Activated naive CD4-positive, alpha-beta T cell treated with anti-CD3 and anti-CD28 coated beads for 36 hours (primary cell): ENCODE measurements around the gene ARVCF. TPM values are rescaled to one million over a fixed set of nuclear protein-coding genes. Genes with fewer than 3 reads are reported as not detected.

Experiments
- CTCF ChIA-PET: fragments of 350-600 bp; sonication (Branson Sonifier 250); formaldehyde crosslinking; loops from one replicate; lab custom pipeline; 2021; ENCODE audit warnings: antibody characterized with exemption; lab: Charles Lee
- DNase-seq: peaks from one replicate; pipeline ENCODE4 v3.0.0-alpha.2; 2020
- H3K27ac Mint-ChIP-seq: one replicate; pipeline ENCODE4 v1.8.0; 2021; ENCODE audit warnings: mild to moderate bottlenecking, mixed read lengths
- H3K27me3 Mint-ChIP-seq: one replicate; pipeline ENCODE4 v1.8.0; 2021; ENCODE audit warnings: low read depth, mixed read lengths
- H3K36me3 Mint-ChIP-seq: one replicate; pipeline ENCODE4 v1.8.0; 2021; ENCODE audit warnings: low read depth, mixed read lengths
- H3K4me1 Mint-ChIP-seq: one replicate; pipeline ENCODE4 v1.8.0; 2021; ENCODE audit warnings: low read depth, mixed read lengths
- H3K4me3 Mint-ChIP-seq: one replicate; pipeline ENCODE4 v1.8.0; 2021; ENCODE audit warnings: mild to moderate bottlenecking, moderate library complexity, mixed read lengths
- H3K9me3 Mint-ChIP-seq: one replicate; pipeline ENCODE4 v1.8.0; 2021; ENCODE audit warnings: mixed read lengths
- intact Hi-C: fragments of 100-400 bp; cut with micrococcal nuclease; formaldehyde crosslinking; loops from one replicate; pipeline ENCODE4 v1.15.1; 2023
- total RNA-seq, 2 experiments: library from RNA; stranded (reverse); gene quantifications; one replicate each; pipeline ENCODE4 v1.2.3, GENCODE V29; 2021

ARVCF gene
- total RNA-seq, 2 experiments from 2014 or later, result 2.0 to 2.6 TPM

DNA sequence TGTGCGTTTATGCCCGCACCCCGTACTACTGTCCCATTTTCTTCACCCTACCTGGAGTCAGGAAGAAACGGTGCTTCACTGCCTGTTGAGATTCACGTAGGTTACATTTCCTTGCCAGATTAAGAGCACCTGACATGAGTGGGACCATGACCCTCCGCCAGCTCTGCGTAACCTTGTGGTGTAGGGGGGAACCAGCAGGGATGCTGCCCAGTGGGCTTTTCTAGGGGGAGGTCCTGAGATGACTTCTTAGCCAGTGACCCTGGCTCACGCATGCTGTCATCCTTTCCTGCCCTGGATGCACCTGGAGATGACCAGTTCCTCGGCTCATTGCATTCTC is 967 bp upstream of the ARVCF start:
- intact Hi-C loops, result no loop called here
- Mint-ChIP-seq H3K27ac (no peak overlapping the region), H3K36me3 (no peaks in the 10 kb centered on the region), H3K4me3 (peak overlapping the region; percentile 84), H3K4me1 (peaks cover 23% of the 10 kb centered on the region), H3K27me3 (peaks cover 11% of the 10 kb centered on the region), H3K9me3 (no peaks in the 10 kb centered on the region)
- DNase-seq, result peak; percentile 1
- CTCF ChIA-PET, result interaction anchor here (1.0 kb wide), 1 partner anchor 48 kb away, joined by 3 read pairs; no protein-coding TSS in a partner anchor

DNA sequence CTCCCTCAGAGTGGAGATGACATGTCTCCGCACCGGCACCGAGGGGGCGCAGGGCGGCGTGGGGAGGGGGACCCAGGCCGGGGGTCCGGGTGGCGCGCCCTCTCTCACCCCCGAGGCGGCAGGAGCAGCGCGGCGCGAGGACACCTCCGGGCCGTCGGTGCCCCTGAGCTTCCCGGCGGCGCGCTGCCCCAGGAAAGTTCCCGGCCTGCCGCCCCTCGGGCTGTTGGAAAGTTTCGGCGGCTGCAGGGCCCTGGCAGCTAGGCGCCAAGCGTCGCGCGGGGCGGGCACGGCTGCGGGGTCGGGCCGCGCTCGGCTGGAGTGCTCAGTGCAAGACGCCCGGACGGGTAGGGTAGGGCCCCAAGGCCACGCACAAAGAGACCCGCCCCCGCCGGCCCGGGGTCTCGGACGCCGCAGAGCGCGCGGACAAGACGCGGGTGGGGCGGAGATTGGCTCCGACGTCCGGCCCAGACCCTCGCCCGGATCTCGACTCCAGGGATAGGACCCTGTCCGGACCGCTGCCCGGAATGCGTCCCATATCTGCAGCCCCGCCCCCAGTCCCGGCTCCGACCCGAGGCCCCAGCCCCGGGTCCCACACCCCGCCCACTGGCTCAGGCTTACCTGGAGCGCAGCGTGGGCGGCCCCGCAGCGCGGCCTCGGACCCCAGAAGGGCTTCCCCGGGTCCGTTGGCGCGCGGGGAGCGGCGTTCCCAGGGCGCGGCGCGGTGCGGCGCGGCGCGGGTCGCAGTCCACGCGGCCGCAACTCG is 471 bp downstream of the ARVCF start:
- intact Hi-C loops, result loop anchor here (1.0 kb wide), 2 partner anchors 21 to 101 kb away; partner anchors contain the start of gene TRMT2A
- Mint-ChIP-seq H3K9me3 (no peaks in the 10 kb centered on the region), H3K27ac (no peak overlapping the region), H3K4me3 (no peak overlapping the region), H3K36me3 (no peaks in the 10 kb centered on the region), H3K4me1 (peaks cover 14% of the 10 kb centered on the region), H3K27me3 (peaks cover 11% of the 10 kb centered on the region)
- CTCF ChIA-PET, result interaction anchor here (0.8 to 3.6 kb wide), 4 partner anchors 46 to 285 kb away, joined by 3 to 13 read pairs (median 4); no protein-coding TSS in a partner anchor
- DNase-seq, result no peak

DNA sequence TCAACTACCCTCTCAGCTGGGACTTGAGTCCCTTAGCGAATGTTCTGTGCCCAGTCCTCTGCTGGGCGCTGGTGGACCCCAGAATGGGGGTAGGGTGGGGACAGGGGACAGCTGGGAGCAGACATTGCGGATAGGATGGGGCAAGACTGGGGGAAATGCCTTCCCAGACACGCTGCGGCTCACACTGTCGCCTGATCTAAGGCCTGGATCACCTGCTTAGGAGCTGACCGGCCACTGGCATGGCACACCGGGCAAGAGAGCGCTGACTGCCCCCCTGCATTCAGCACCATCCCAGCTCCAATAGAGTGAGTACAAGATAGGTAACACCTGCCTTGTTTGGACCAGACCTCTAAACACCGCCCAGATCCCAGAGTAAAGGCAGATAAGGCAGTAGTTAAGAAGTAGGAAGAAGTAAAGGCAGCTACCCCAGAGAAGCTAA is 1.4 kb downstream of the ARVCF start:
- DNase-seq, result no peak
- intact Hi-C loops, result no loop called here
- peak overlapping the region; percentile 50 for H3K4me3 Mint-ChIP-seq
- H3K9me3 Mint-ChIP-seq, result no peaks in the 10 kb centered on the region
- no peak overlapping the region for H3K27ac Mint-ChIP-seq
- peaks cover 10% of the 10 kb centered on the region for H3K4me1 Mint-ChIP-seq
- peaks cover 11% of the 10 kb centered on the region for H3K27me3 Mint-ChIP-seq
- no peaks in the 10 kb centered on the region for H3K36me3 Mint-ChIP-seq
- CTCF ChIA-PET, result interaction anchor here (0.8 to 3.6 kb wide), 4 partner anchors 45 to 284 kb away, joined by 3 to 13 read pairs (median 4); no protein-coding TSS in a partner anchor

DNA sequence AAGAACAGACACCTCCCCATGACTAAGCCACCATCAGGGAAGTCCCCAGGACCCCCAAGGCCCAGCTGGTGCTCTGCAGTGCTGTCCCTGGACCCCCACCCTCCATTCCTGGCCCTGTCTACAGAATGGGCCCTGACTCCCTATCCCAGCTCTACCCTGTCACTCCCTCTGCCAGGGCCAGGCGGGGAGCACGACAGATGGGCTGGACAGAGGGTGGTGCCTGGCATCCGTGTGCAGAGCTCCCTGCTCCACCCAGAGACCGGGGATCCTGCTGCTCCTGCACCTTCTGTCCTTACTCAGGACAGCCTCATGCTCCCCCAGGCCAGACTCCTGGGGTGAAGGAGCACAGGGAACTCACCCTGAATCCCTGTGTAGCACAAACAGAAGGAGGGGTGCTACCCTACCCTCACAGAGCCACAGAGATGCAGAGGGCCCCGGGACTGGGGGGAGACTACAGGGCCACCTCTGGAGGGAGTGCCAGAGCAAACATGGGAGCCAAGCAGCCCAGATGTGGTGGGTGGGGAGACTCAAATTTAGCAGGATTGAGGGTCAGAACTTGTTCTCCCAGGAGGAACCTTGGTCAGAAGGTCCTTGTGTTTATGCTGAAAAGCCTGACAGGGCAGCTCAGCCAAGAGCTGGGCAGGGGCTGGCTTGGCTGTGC is 2.0 kb downstream of the ARVCF start:
- Mint-ChIP-seq H3K27ac (no peak overlapping the region), H3K4me1 (peaks cover 9% of the 10 kb centered on the region), H3K4me3 (no peak overlapping the region), H3K27me3 (peaks cover 11% of the 10 kb centered on the region), H3K36me3 (no peaks in the 10 kb centered on the region), H3K9me3 (no peaks in the 10 kb centered on the region)
- CTCF ChIA-PET, result interaction anchor here (0.6 to 3.6 kb wide), 5 partner anchors 45 to 401 kb away, joined by 3 to 13 read pairs (median 4); no protein-coding TSS in a partner anchor
- intact Hi-C loops, result no loop called here
- no peak for DNase-seq

DNA sequence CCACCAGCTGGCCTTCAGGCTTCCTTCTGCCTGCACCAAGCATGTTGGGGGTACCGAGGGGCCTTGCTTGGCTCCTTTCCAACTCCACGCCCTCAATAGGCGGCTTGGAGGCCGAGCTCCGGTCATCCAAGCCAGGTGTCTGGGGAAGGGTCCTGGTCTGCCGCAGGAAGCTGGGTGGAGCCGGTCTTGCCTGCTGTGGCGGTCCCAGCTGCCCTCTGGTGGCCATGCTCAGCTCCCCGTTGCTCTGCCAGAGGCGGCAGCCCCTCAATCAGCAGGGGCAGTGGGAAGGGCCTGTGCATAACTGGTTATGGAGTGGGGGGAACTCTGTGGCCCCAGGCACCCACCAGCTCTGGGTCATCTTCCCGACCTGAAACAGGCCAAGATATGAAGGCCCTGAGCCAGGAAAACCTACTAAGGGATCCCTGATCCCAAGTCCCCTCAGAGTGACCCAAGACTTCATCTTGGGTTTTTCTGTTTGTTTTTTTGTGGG is 3.2 kb downstream of the ARVCF start:
- Mint-ChIP-seq H3K4me1 (peaks cover 9% of the 10 kb centered on the region), H3K27me3 (peaks cover 11% of the 10 kb centered on the region), H3K36me3 (no peaks in the 10 kb centered on the region), H3K9me3 (no peaks in the 10 kb centered on the region), H3K27ac (no peak overlapping the region), H3K4me3 (no peak overlapping the region)
- CTCF ChIA-PET, result interaction anchor here (0.6 to 3.6 kb wide), 8 partner anchors 37 to 519 kb away, joined by 3 to 13 read pairs (median 4); no protein-coding TSS in a partner anchor
- peak; percentile 49 for DNase-seq
- intact Hi-C loops, result loop anchor here (1.0 kb wide), 1 partner anchor 43 kb away; no protein-coding TSS in a partner anchor

DNA sequence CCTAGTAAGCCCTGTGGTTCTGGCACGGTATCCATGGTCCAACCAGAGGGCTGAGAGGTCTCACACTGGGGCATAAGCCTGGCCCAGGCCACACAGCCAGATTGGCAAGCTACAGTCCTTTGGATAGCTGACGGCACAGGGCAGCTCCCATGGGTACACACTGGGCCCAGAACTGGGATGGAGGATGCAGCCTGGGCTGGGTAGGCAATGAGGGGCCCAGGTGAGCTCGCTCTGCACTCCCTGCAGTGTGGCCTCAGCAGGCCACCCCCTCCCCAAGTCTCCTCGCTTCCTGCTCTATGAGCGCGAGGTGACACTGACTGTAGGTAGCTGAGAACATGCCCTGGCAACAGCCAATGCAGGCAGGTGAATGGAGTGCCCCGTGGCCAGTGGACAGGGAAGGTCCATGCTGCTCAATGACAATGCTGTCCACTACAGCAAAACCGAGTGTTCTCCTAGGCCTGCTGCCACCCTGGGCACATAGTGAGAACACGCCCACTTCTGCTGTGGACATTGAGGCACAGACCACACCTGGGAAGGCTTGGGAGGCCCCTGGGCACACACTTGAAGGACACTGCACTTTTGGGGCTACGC is 3.8 kb downstream of the ARVCF start:
- Mint-ChIP-seq H3K36me3 (no peaks in the 10 kb centered on the region), H3K27ac (no peak overlapping the region), H3K4me1 (peaks cover 9% of the 10 kb centered on the region), H3K4me3 (no peak overlapping the region), H3K27me3 (peaks cover 11% of the 10 kb centered on the region), H3K9me3 (no peaks in the 10 kb centered on the region)
- CTCF ChIA-PET, result interaction anchor here (0.6 to 3.6 kb wide), 8 partner anchors 37 to 520 kb away, joined by 3 to 13 read pairs (median 4); no protein-coding TSS in a partner anchor
- DNase-seq, result no peak
- intact Hi-C loops, result loop anchor here (1.0 kb wide), 1 partner anchor 43 kb away; no protein-coding TSS in a partner anchor

DNA sequence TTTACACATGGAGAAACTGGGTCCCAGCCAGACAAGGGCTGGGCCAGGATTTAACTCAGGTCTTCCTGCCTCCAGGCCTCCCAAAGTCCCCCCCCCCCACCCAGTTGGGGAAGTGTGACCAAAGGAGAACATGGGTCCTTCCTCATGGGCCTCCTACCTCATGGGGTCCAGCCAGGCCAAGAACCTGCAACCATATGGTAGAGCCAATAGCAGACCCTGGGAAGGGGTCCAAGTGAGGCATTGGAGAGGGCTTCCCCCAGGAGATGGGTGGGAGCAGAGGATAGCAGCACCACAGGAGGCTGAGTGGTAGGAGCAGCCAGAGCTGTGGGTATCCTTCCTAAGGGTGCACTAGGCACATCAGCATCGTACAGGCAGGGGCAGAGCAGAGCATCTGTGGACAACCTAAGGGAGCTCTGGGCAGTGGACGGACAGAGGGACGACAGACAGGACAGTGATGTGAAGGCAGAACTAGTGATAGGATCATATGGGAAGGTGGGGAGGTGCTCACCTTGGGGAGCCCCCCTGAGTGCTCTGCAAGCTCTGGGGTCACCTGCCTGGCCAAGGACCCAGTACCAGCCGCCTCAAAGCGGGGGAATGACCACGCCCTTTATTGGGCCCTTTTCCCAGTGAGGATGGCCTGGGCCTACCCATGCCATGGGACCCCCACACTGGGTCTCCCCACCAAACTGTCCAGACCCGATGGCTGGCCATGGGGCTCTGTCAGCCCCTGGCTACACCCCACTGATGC is 4.5 kb downstream of the ARVCF start:
- intact Hi-C loops, result no loop called here
- Mint-ChIP-seq H3K9me3 (no peaks in the 10 kb centered on the region), H3K4me3 (no peak overlapping the region), H3K4me1 (peaks cover 4% of the 10 kb centered on the region), H3K36me3 (no peaks in the 10 kb centered on the region), H3K27me3 (peaks cover 7% of the 10 kb centered on the region), H3K27ac (no peak overlapping the region)
- CTCF ChIA-PET, result interaction anchor here (1.4 to 1.6 kb wide), 3 partner anchors 8 to 43 kb away, joined by 4 to 7 read pairs (median 6); partner anchors contain the start of gene TANGO2
- DNase-seq, result no peak

DNA sequence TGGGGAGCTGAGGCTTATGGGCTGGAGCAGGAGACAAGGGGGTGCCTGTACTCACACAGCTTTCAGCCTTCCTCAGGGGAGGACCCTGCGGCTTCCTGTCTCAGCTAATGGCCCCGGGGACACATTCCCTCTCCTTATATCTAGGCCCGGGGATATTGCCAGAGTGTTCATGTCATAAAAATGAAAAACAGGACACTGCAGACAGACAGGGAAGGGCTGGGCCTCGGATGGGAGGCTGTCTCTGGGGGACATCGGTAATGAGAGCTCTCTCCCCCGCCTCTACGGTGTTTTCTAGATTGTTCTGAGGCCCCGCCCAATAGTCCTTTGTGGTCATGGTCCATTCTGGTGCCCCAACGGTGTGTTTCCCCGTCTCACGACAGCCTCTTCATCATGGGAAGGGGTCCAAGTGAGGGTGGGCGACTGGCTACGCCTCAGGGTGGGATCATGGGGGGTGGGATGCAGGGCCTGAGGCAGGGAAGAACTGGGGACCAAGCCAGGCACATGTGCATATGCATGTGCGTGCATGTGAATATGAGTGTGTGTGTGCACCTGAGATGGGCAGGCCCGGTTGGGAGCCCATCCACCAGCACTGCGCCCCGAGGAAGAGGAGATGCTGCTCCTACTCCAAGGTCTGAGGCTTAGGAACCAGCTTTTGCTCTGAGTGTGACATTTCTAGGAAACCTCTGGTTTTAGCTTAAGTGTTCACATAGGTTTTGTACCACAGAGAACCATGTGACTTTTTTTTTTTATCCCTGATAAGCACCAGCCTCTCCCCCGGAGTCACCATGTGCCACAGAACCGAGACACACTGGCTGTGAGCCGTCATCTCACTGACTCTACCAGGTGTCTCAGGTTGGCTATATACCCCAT is 5.3 kb downstream of the ARVCF start:
- no peaks in the 10 kb centered on the region for H3K9me3 Mint-ChIP-seq
- H3K36me3 Mint-ChIP-seq, result no peaks in the 10 kb centered on the region
- intact Hi-C loops, result no loop called here
- no peak overlapping the region for H3K27ac Mint-ChIP-seq
- H3K4me3 Mint-ChIP-seq, result no peak overlapping the region
- CTCF ChIA-PET, result interaction anchor here (0.6 to 1.6 kb wide), 3 partner anchors 9 to 589 kb away, joined by 3 to 6 read pairs (median 4); partner anchors contain the start of gene TANGO2
- H3K27me3 Mint-ChIP-seq, result peaks cover 7% of the 10 kb centered on the region
- no peak for DNase-seq
- H3K4me1 Mint-ChIP-seq, result peaks cover 1% of the 10 kb centered on the region

DNA sequence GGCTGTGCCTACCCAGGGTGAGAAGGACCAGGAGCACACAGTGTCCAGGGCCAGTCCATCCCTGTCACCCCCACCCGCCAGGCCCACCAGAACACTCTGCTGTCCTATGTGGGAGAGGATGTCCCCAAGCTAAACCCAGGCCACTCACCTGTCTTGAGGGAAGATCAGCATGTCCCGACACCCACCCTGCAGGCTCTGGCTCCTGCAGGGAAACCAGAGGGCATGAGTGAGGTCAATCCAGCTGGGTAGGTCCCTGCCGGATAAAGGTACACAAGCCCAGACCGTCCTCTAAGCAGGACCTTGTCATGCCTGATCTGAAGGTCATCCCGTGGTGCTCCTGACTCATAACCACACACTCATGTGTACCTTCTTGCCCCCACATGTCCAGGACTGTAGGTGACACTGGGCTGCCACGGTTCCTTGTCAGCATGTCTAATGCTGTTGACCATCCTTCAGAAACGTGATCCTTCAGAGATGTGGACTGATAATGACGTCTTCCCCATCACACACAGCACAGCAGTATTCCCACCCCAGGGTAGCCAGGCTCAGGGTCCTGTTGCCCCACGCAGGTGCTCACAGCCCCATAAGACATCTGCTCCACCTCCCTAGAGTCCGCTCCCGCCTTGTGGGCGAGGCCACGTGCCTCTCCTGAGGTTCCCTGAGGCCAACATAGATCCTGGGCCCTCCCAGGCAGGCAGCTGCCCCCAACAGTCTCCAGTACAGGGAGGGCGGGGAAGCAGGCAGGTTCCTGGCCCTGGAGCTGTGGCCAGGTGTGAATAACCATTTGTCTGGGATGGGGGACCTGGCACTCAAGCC is 6.1 kb downstream of the ARVCF start:
- DNase-seq, result no peak
- intact Hi-C loops, result no loop called here
- Mint-ChIP-seq H3K27me3 (peaks cover 6% of the 10 kb centered on the region), H3K27ac (no peak overlapping the region), H3K4me1 (no peaks in the 10 kb centered on the region), H3K9me3 (no peaks in the 10 kb centered on the region), H3K36me3 (no peaks in the 10 kb centered on the region), H3K4me3 (no peak overlapping the region)
- CTCF ChIA-PET, result interaction anchor here (1.6 kb wide), 1 partner anchor 10 kb away, joined by 6 read pairs; the partner anchor contains the start of gene TANGO2

DNA sequence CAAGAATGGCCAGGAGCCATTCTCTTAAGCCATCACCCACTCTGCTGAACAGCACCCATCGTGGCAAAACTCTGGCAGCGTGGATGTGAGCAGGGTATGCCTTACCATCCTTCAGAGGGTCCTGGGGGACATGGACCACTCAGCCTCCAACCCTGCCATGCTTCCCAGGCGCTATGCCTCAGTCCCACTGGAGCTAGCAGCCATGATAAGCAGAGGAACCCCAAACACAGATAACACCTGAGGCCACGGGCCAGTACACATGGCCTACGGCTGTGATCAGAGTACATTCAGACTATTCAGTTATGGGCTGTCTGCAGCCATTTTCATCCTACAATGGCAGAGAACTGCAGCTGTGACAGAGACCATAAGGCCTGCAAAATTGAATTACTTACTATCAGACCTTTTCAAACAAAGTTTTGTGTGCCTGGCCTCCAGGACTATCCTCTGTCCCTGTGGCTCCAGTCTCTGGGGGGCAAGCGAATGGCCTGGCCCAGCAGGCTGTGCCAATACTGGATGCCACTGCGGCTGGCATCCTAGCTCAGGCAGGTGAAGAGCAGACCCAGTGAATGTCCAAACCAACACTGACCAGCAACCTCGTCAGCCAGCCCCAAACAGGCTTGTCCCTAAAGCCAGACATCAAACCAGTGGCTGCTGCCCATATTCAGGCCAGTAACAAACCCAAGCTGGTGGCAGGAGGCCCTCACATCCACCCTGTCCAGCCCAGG is 6.9 kb downstream of the ARVCF start:
- Mint-ChIP-seq H3K27ac (no peak overlapping the region), H3K27me3 (no peaks in the 10 kb centered on the region), H3K36me3 (no peaks in the 10 kb centered on the region), H3K4me3 (no peak overlapping the region), H3K4me1 (no peaks in the 10 kb centered on the region), H3K9me3 (no peaks in the 10 kb centered on the region)
- no peak for DNase-seq
- CTCF ChIA-PET, result no interaction called here
- intact Hi-C loops, result no loop called here
